Hypothalamus (tissue), 51 donors: ENCODE measurements around the gene IL20RB.

Experiments
- DNase-seq, 51 donors: peaks; one replicate each; lab custom pipeline; 2025; lab: John Stamatoyannopoulos, UW

IL20RB gene

DNA sequence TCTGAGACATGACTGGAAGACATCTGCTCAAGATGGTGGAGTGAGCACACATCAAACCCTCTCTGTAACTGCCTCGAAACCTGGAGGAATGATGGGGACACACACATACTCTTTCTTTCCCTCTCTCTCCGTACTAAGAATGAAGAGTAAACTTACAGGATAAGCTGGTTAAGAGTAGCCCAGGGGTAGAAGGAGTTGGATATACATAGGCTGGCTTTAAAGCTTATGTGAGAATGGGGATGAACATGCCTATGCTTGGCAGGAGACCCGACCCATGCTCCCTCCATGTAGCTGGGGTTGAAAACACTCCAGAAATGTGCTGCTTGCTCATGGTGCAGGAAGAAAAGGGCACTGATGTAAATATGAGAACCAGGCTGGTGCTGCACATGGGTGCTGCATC, 68.9 kb downstream of the IL20RB start:
- no peak for DNase-seq

DNA sequence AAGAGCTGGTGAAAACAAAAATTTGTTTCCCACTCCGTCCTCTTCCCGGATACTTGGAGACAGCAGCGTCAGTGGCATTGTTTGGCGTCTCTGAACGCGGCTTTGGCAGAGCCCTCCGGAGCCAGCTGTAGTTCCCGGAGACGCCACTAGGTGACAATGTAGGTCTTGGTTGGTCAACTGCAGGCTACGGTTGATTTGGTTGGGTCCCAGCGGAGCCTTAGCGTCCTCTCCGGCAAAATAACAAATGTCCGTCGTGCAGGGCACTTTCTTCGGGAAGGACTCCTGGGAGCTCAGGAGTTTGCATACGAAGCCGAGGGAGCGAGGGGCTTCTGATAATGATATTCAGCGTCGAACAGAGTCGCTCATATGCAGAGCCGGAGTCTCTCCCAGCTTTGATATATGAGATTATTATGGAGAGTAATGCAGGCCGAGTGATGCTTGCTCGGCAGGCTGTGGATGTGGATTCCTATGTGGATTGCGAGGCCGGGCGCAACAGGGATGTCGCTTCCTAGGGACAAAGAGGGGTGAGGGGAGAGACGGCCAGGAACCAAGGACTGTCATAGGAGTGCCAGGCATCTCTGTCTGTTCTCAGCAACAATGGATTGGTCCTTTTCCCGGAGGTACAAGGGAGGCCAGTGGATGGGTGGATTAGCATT, 74.8 kb downstream of the IL20RB start:
- peak; percentile 7 to 92 (median 73) for DNase-seq

DNA sequence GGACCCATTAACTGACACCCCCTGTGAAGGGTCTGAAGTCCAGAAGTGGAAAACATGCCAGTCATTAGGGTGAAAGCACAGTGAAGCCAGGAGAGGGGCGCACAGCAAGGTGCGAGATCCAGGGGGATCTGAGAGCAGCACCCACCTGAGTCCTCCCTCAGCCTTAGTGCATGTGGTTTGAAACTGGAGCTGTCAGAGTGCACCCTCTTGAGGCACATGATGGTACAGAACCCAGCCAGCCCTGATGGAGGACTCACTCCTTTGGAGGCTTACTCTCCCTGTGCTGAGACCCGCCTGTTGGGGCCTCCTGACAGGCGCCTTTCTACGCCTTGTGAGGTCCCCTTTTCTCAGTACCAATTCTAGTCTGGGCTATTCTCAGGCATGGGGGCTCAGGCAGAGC, 77.8 kb downstream of the IL20RB start:
- DNase-seq: no peak

DNA sequence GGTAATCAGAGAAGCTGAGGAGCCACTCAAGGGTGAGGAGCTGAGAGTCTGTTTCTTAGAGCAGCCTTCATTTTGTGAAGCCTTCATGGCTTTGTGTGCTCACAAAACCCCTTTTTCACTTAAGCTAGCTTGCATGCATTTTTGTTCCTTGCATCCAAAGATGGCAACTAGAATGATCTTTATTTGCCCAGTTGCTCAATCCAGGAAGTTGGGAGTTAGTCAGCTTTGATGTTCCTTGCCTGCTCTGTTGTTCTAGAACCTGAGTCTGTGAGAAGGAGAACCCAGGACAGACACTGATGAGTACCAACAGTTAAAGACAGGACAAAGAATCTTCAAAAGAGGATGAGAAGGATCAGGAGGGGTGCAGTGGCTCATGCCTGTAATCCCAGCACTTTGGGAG, 81.8 kb downstream of the IL20RB start:
- no peak for DNase-seq

DNA sequence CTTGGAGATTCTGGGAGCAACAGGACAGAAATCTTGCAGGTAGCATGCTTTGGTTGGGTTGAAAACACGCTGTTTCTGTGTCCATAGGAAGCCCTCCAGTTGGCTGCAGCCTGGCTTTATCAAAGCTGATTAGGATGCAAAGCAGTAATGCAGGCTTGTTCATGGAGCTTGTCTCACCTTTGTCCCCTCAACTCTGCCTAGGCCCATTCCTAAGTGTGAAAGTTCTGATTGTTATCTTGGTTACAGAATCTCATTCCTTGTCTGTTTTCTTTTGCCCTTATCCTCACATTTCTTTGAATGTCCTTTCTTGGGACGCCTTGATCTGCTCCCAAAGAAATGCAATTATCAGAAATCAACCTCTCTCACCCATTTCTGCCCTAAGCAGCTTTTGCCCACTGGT, 83.5 kb downstream of the IL20RB start:
- DNase-seq: no peak

DNA sequence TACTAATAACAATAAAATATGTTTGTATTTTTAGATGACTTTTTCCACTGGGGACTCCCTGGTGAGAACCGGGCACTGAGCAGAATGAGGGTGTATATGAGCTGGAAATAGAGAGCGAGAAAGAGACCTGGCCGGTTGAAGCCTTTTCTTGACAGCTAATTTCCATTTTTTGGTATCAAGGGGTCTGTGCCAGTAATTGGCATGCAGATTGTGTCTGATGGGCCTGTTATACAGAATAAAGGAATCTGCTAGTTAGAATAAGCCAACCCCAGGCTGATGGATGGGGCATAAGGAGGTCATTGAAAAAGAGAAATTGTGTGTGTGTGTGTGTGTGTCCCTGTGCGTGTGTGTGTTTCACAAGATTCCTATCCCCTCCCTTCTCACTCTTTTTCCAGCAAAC, 83.9 kb downstream of the IL20RB start:
- no peak for DNase-seq

DNA sequence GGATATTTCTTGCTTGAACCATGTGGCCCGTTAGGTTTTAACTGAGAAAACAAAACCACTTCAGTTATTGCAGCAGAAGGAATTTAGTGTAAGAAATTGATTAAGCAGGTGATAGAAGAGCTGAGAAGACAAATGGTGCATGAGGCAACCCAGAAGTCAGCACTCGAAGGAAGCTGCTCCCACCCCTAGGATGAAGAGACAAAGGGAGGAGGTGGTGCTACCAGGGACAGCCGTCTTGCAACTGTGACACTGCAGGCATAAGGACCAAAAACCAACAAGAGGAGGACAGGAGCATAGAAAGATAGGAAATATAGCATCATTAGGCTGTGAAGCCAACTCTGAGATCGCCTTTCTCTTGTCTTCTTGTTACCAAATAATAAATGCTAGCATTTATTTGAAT, 89.0 kb downstream of the IL20RB start:
- DNase-seq: no peak

DNA sequence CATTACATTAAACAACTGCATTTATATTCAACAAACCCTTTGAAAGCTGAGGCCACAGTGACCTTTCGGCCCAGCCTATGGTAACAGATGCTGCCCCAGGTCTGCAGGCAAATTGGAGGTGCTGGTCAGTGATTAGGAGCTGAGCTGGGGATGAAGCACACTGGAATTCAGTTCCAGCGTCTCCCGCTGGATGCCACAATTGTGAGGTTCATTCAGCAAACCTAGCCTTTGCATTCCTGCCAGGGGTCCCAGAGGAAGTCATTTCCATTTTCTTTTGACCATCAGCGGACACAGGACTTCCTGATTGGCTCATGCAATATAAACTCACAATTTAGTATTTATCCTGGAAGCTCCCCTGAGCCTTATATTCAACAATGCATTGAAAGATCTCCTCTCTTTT, 89.5 kb downstream of the IL20RB start:
- DNase-seq: no peak

DNA sequence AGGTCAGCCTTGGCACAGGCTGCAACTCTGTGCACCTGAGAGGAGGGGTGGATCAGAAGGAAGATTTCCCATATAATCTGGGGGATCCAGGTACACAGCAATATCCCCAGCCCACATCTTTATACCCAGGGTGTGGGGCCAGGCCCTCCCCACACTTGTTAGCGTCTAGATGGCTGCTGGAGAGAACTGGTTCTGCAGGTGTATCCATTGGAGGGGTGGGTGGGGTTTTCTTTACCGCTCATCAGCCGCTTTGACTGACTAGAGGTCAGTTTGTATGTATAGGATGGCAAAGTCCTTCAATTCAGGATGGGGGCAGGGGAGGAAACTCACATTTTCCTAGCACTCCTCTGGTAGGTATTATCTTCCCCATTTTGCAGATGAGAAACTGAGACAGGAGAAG, 92.5 kb downstream of the IL20RB start:
- no peak for DNase-seq

DNA sequence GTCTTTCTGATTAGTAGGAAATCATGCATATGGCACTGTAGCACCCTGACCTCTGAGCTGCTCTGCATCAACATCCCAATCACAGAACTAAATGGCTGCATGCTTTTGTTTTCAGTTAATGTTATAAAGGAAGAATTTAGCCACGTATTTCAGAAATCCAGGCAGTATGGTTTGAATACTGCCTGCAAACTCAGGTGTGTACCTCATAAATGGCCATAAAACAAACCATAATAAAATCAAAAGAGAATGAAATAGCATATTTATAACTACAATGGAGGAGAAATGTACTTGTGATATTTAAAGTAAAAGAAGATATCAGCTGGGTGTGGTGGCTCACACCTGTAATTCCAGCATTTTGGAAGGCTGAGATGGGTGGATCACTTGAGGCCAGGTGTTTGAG, 94.5 kb downstream of the IL20RB start:
- no peak for DNase-seq
